Sigmoid colon (tissue), 7 donors: Measurements from ENCODE around the gene ZCCHC14. TPM values are rescaled to one million over a fixed set of nuclear protein-coding genes. Genes with fewer than 3 reads are reported as not detected.
"Not testable (repeated sequence)": the region's sequence is repeated elsewhere in the genome, so short reads cannot be mapped to it uniquely, and the experiment has no call there.

Experiments used
- DNase-seq: peaks from one replicate; pipeline ENCODE4 v3.0.0-alpha.2; 2019
- H3K27ac ChIP-seq, 4 donors: fragments of 200-600 bp; sonication (generic); one replicate each; pipeline ENCODE4 v1.5.1; 2016 to 2019; ENCODE audit warnings: mild to moderate bottlenecking in 1 of 4
- H3K27me3 ChIP-seq, 3 donors: fragments of 200-600 bp; sonication (generic); one replicate each; pipeline ENCODE4 v1.5.1; 2019; ENCODE audit warnings: mild to moderate bottlenecking in 1 of 3
- H3K36me3 ChIP-seq, 4 donors: fragments of 200-600 bp; sonication (generic); one replicate each; pipeline ENCODE4 v1.5.1; 2016 to 2019
- H3K4me1 ChIP-seq, 4 donors: fragments of 200-600 bp; sonication (generic); one replicate each; pipeline ENCODE4 v1.5.1; 2017 to 2019
- H3K4me3 ChIP-seq, 4 donors: fragments of 200-600 bp; sonication (generic); one replicate each; pipeline ENCODE4 v1.5.1; 2017 to 2019; ENCODE audit warnings: mild to moderate bottlenecking in 2 of 4, moderate library complexity in 1 of 4
- H3K9me3 ChIP-seq, 4 donors: fragments of 200-600 bp in 3 of 4; sonication (generic) in 3 of 4; one replicate each; pipeline versions ENCODE4 v1.5.1 to v1.6.1; 2013 to 2019
- CTCF ChIP-seq, 4 experiments: fragments of 450-650 bp in 3 of 4; fragments of 200-600 bp in 1 of 4; IDR thresholded peaks; one replicate each; pipeline ENCODE4 v1.5.1; 2016 to 2019; ENCODE audit warnings: antibody characterized with exemption in 4 of 4, mild to moderate bottlenecking in 3 of 4, moderate library complexity in 2 of 4
- EP300 ChIP-seq, 4 donors: sonication (generic); formaldehyde crosslinking; IDR thresholded peaks; one replicate each; pipeline ENCODE4 v1.6.1; 2017; ENCODE audit warnings: antibody characterized with exemption in 4 of 4
- POLR2A ChIP-seq, 2 donors: fragments of 450-650 bp; IDR thresholded peaks; one replicate each; pipeline ENCODE4 v1.6.1; 2016; ENCODE audit warnings: antibody characterized with exemption in 2 of 2, mild to moderate bottlenecking in 2 of 2, moderate library complexity in 2 of 2
- POLR2AphosphoS5 ChIP-seq, 4 donors: sonication (generic); formaldehyde crosslinking; IDR thresholded peaks; one replicate each; pipeline ENCODE4 v1.6.1; 2017; ENCODE audit warnings: antibody characterized with exemption in 4 of 4
- WGBS, 2 donors: extraction: QIAGEN DNeasy Blood & Tissue Kit; methylation state at CpG; one replicate each; pipeline ENCODE4 v1.1.7; 2013; 5-methylcytosine and 5-hydroxymethylcytosine counted together
- intact Hi-C: fragments of 100-400 bp; cut with DNase I; formaldehyde crosslinking; loops from one replicate; pipeline ENCODE4 v1.15.1; 2023
- polyA plus RNA-seq, 3 donors: library from polyadenylated mRNA; stranded (reverse); fragments of 200-250 nt; gene quantifications; one replicate each; pipeline ENCODE4 v1.2.3, GENCODE V29; 2013
- total RNA-seq, 4 donors: library from RNA; depleted of rRNA; stranded (reverse); fragments of >200 nt; gene quantifications; one replicate each; pipeline ENCODE4 v1.1.0, GENCODE V29; 2016
- donor health status: healthy with polysubstance abuse.
- donor health status: Bipolar disorder and iron deficiency.
- donor health status: healthy.

ZCCHC14 gene
- total and polyA plus RNA-seq, 7 donors = 6.0 to 23.8 (median 11.8) TPM

GRCh38 chr16:87525352-87525751 lies 32.5 kb upstream of the ZCCHC14 start:
- Histone ChIP-seq H3K9me3 (peaks cover 0 to 6% (median 0%) of the 10 kb centered on the region in 4 donors), H3K27ac (no peak overlapping the region), H3K4me3 (no peak overlapping the region), H3K27me3 (no peaks in the 10 kb centered on the region), H3K4me1 (no peaks in the 10 kb centered on the region), H3K36me3 (no peaks in the 10 kb centered on the region)
- intact Hi-C loops = no loop called here
- no peak for DNase-seq
- TF ChIP-seq EP300 (IDR thresholded peaks at IDR 0.05) = no peak
- no peak for TF ChIP-seq CTCF (IDR thresholded peaks at IDR 0.05)
- no peak for TF ChIP-seq POLR2AphosphoS5 (IDR thresholded peaks at IDR 0.05)
- no peak for TF ChIP-seq POLR2A (IDR thresholded peaks at IDR 0.05)
- WGBS, 2 donors = 70 to 83% methylated on average over 4 of the region's 4 CpGs

GRCh38 chr16:87524407-87524806 lies 31.6 kb upstream of the ZCCHC14 start:
- no peak for DNase-seq
- H3K36me3 ChIP-seq = no peaks in the 10 kb centered on the region
- intact Hi-C loops = no loop called here
- H3K4me1 ChIP-seq = no peaks in the 10 kb centered on the region
- H3K27me3 ChIP-seq = no peaks in the 10 kb centered on the region
- H3K4me3 ChIP-seq = no peak overlapping the region
- 81 to 92% methylated on average over 4 of the region's 4 CpGs for WGBS, 2 donors
- TF ChIP-seq POLR2AphosphoS5 (IDR thresholded peaks at IDR 0.05) = no peak
- no peak for TF ChIP-seq POLR2A (IDR thresholded peaks at IDR 0.05)
- no peak for TF ChIP-seq CTCF (IDR thresholded peaks at IDR 0.05)
- TF ChIP-seq EP300 (IDR thresholded peaks at IDR 0.05) = no peak
- no peaks in the 10 kb centered on the region for H3K9me3 ChIP-seq
- no peak overlapping the region for H3K27ac ChIP-seq

- H3K36me3 ChIP-seq, H3K9me3 ChIP-seq, H3K4me3 ChIP-seq, intact Hi-C loops, H3K4me1 ChIP-seq, H3K27ac ChIP-seq, H3K27me3 ChIP-seq, DNase-seq: not testable (repeated sequence)
- 72 to 87% methylated on average over 6 of the region's 6 CpGs for WGBS, 2 donors
Observed at GRCh38 chr16:87523605-87524004, 30.8 kb upstream of the ZCCHC14 start.

GRCh38 chr16:87521764-87522163 lies 28.9 kb upstream of the ZCCHC14 start:
- peak; percentile 88 for DNase-seq
- H3K36me3 ChIP-seq, H3K27me3 ChIP-seq, H3K4me3 ChIP-seq, intact Hi-C loops, H3K9me3 ChIP-seq: not testable (repeated sequence)
- WGBS, 2 donors = 79 to 84% methylated on average over 7 of the region's 7 CpGs
- peak in 1 of 4 donors; percentile 42 for TF ChIP-seq POLR2AphosphoS5 (IDR thresholded peaks at IDR 0.05)
- Histone ChIP-seq H3K4me1 (peaks cover 0 to 19% (median 3%) of the 10 kb centered on the region in 4 donors), H3K27ac (peak overlapping the region in 3 of 4 donors; percentile 6 to 49 (median 20))

GRCh38 chr16:87519170-87519569 lies 26.3 kb upstream of the ZCCHC14 start:
- WGBS, 2 donors = 25 to 36% methylated on average over 4 of the region's 4 CpGs
- H3K36me3 ChIP-seq, intact Hi-C loops, H3K4me3 ChIP-seq, H3K9me3 ChIP-seq, DNase-seq, H3K27me3 ChIP-seq: not testable (repeated sequence)
- H3K27ac ChIP-seq = peak overlapping the region; percentile 59 to 71 (median 66)
- peaks cover 0 to 19% (median 3%) of the 10 kb centered on the region in 4 donors for H3K4me1 ChIP-seq

GRCh38 chr16:87518430-87519051 lies 25.7 kb upstream of the ZCCHC14 start:
- 79 to 80% methylated on average over 21 of the region's 21 CpGs for WGBS, 2 donors
- DNase-seq = peak; percentile 77

GRCh38 chr16:87517610-87518429 lies 25.0 kb upstream of the ZCCHC14 start:
- 72 to 77% methylated on average over 31 to 34 of the region's 34 CpGs for WGBS, 2 donors
- DNase-seq, H3K36me3 ChIP-seq, intact Hi-C loops, H3K9me3 ChIP-seq, H3K4me3 ChIP-seq, H3K27me3 ChIP-seq: not testable (repeated sequence)
- H3K4me1 ChIP-seq = peaks cover 0 to 19% (median 3%) of the 10 kb centered on the region in 4 donors
- H3K27ac ChIP-seq = peak overlapping the region; percentile 59 to 71 (median 66)

More at GRCh38 chr16:87518430-87519051, 25.7 kb upstream of the ZCCHC14 start:
- H3K4me1 ChIP-seq = peaks cover 0 to 19% (median 3%) of the 10 kb centered on the region in 4 donors
- H3K4me3 ChIP-seq, intact Hi-C loops, H3K36me3 ChIP-seq, H3K27me3 ChIP-seq, H3K9me3 ChIP-seq: not testable (repeated sequence)
- H3K27ac ChIP-seq = peak overlapping the region; percentile 59 to 71 (median 66)
